B cell (primary cell): ENCODE measurements around the gene SYNDIG1L. TPM values are rescaled to one million over a fixed set of nuclear protein-coding genes. Genes with fewer than 3 reads are reported as not detected.
"Not testable (repeated sequence)": the region's sequence is repeated elsewhere in the genome, so short reads cannot be mapped to it uniquely, and the experiment has no call there.

Experiments
- ATAC-seq: fragments of 200-7000 bp; cut with Tn5 transposase; one replicate; pipeline ENCODE4 v1.10.0; 2021; ENCODE audit warnings: low read depth, mild to moderate bottlenecking, moderate number of reproducible peaks, moderate library complexity
- CTCF ChIA-PET: fragments of 350-600 bp; sonication (Branson Sonifier 250); formaldehyde crosslinking; loops from one replicate; lab custom pipeline; 2021; ENCODE audit warnings: antibody characterized with exemption, inconsistent platforms; lab: Charles Lee
- POLR2A ChIA-PET: fragments of 350-600 bp; sonication (Branson Sonifier 250); formaldehyde crosslinking; loops from one replicate; lab custom pipeline; 2021; ENCODE audit warnings: antibody characterized with exemption; lab: Charles Lee
- DNase-seq: peaks from one replicate; pipeline ENCODE4 v3.0.0; 2013
- H2AFZ ChIP-seq: 2 replicates; pipeline ENCODE4 v1.6.1; 2012; ENCODE audit warnings: mild to moderate bottlenecking, low read depth, low read length; ENCODE audit not compliant: insufficient read depth, poor library complexity, severe bottlenecking
- H3K27ac ChIP-seq, 2 donors: 1 replicate in 1 of 2; 2 replicates in 1 of 2; pipeline ENCODE4 v1.5.1; 2012 to 2013; ENCODE audit warnings: low read length in 2 of 2, mild to moderate bottlenecking in 2 of 2, moderate library complexity in 1 of 2
- H3K27me3 ChIP-seq, 4 experiments: fragments of 200-600 bp in 1 of 4; sonication (generic) in 1 of 4; replicated peaks in 1 of 4; 1 replicate in 2 of 4; 2 replicates in 2 of 4; pipeline versions ENCODE4 v1.6.1 to v1.7.0; 2013 to 2016; ENCODE audit warnings: low read length in 3 of 4, mild to moderate bottlenecking in 2 of 4, mixed read lengths in 1 of 4, moderate library complexity in 1 of 4; ENCODE audit not compliant: insufficient read depth in 4 of 4, control insufficient read depth in 3 of 4; ENCODE audit errors: control extremely low read depth in 1 of 4
- H3K36me3 ChIP-seq, 2 experiments: replicated peaks in 1 of 2; 1 replicate in 1 of 2; 2 replicates in 1 of 2; pipeline versions ENCODE4 v1.6.1 to v1.7.1; 2013; ENCODE audit warnings: low read length in 1 of 2; ENCODE audit not compliant: insufficient read depth in 2 of 2, control insufficient read depth in 1 of 2; ENCODE audit errors: control extremely low read depth in 1 of 2, extremely low read depth in 1 of 2
- H3K4me1 ChIP-seq, 2 donors: fragments of 200-600 bp in 1 of 2; sonication (generic) in 1 of 2; 1 replicate in 1 of 2; 2 replicates in 1 of 2; pipeline versions ENCODE4 v1.5.1 to v1.6.1; 2013 to 2017; ENCODE audit warnings: low read length in 2 of 2; ENCODE audit not compliant: control insufficient read depth in 2 of 2, insufficient read depth in 2 of 2
- H3K4me2 ChIP-seq: replicated peaks from 2 replicates; pipeline ENCODE3; 2012; ENCODE audit warnings: mild to moderate bottlenecking, low read depth, low read length; ENCODE audit not compliant: poor library complexity, severe bottlenecking
- H3K4me3 ChIP-seq, 5 experiments: fragments of 200-600 bp in 1 of 5; sonication (generic) in 1 of 5; 1 replicate in 3 of 5; 2 replicates in 2 of 5; pipeline versions ENCODE4 v1.5.1 to v1.7.0; 2011 to 2016; ENCODE audit warnings: low read length in 4 of 5, mild to moderate bottlenecking in 4 of 5, low read depth in 2 of 5, control low read depth in 1 of 5, moderate library complexity in 1 of 5; ENCODE audit not compliant: insufficient read depth in 1 of 5; ENCODE audit errors: control extremely low read depth in 1 of 5, extremely low read depth in 1 of 5
- H3K79me2 ChIP-seq: fragments of 200-600 bp; sonication (generic); one replicate; pipeline ENCODE4 v1.6.0; 2016; ENCODE audit warnings: low read length; ENCODE audit not compliant: control insufficient read depth, insufficient read depth
- H3K9ac ChIP-seq: fragments of 200-600 bp; sonication (generic); 2 replicates; pipeline ENCODE4 v1.6.1; 2017; ENCODE audit warnings: mild to moderate bottlenecking, low read length, moderate library complexity
- H3K9me3 ChIP-seq, 3 donors: one replicate each; pipeline versions ENCODE4 v1.6.1 to v1.7.1; 2013; ENCODE audit warnings: low read length in 2 of 3; ENCODE audit not compliant: control insufficient read depth in 2 of 3, insufficient read depth in 1 of 3; ENCODE audit errors: control extremely low read depth in 1 of 3
- H4K20me1 ChIP-seq: 2 replicates; pipeline ENCODE4 v1.6.0; 2012; ENCODE audit warnings: mild to moderate bottlenecking, low read length; ENCODE audit not compliant: insufficient read depth, control insufficient read depth, poor library complexity, severe bottlenecking
- H3K27ac Mint-ChIP-seq: one replicate; pipeline ENCODE4 v1.8.0; 2021; ENCODE audit warnings: mixed read lengths
- H3K27me3 Mint-ChIP-seq: one replicate; pipeline ENCODE4 v1.8.0; 2021; ENCODE audit warnings: mixed read lengths
- H3K4me1 Mint-ChIP-seq: one replicate; pipeline ENCODE4 v1.8.0; 2021; ENCODE audit warnings: mixed read lengths
- H3K4me3 Mint-ChIP-seq: one replicate; pipeline ENCODE4 v1.8.0; 2021; ENCODE audit warnings: mixed read lengths
- H3K9me3 Mint-ChIP-seq: one replicate; pipeline ENCODE4 v1.8.0; 2022; ENCODE audit warnings: mixed read lengths; ENCODE audit not compliant: insufficient read depth
- CTCF ChIP-seq: fragments of 200-600 bp; IDR thresholded peaks from one replicate; pipeline ENCODE4 v1.8.0; 2022; ENCODE audit warnings: antibody characterized with exemption, mild to moderate bottlenecking
- EZH2 ChIP-seq: IDR thresholded peaks from 2 replicates; pipeline ENCODE4 v1.6.1; 2012; ENCODE audit warnings: borderline replicate concordance, low read depth, mild to moderate bottlenecking, moderate library complexity, low read length; ENCODE audit not compliant: insufficient read depth, poor library complexity, severe bottlenecking
- WGBS: methylation state at CpG from one replicate; pipeline ENCODE4 v1.1.5; 2013; ENCODE audit warnings: missing lambda C conversion rate; ENCODE audit not compliant: insufficient coverage; 5-methylcytosine and 5-hydroxymethylcytosine counted together
- intact Hi-C: fragments of 100-400 bp; cut with micrococcal nuclease; formaldehyde crosslinking; loops from one replicate; pipeline ENCODE4 v1.10.0; 2022
- polyA plus RNA-seq: library from polyadenylated mRNA; depleted of rRNA; stranded (reverse); fragments of >200 nt; gene quantifications from 2 replicates; pipeline ENCODE4 v1.2.3, GENCODE V29; 2012
- total RNA-seq, 2 donors: library from RNA; stranded (reverse); fragments of 120-200 nt in 1 of 2; gene quantifications; 1 replicate in 1 of 2; 2 replicates in 1 of 2; pipeline versions ENCODE4 v1.2.3 to v1.2.4, GENCODE V29; 2013 to 2022

Gene SYNDIG1L
- total and polyA plus RNA-seq, 2 donors (not counting 1 experiment from before 2014, with no cell fraction given) = 0.16 TPM; not detected in 1

GRCh38 chr14:74391479-74391878, 34.5 kb downstream of the SYNDIG1L start:
- H3K36me3 ChIP-seq = no peaks in the 10 kb centered on the region
- Mint-ChIP-seq H3K27me3 (peaks cover 8% of the 10 kb centered on the region), H3K9me3 (no peaks in the 10 kb centered on the region), H3K4me3 (no peak overlapping the region), H3K27ac (no peak overlapping the region), H3K4me1 (no peaks in the 10 kb centered on the region)
- TF ChIP-seq CTCF (no peak), EZH2 (no peak)
- no peaks in the 10 kb centered on the region for H3K9me3 ChIP-seq
- no CpG with 5 or more reads among the region's 3 CpGs for WGBS
- no peak overlapping the region for H3K27ac ChIP-seq
- ChIA-PET POLR2A (no interaction called here), CTCF (interaction anchor here (0.7 kb wide), 1 partner anchor 31 kb away, joined by 3 read pairs; no protein-coding TSS in a partner anchor)
- no peaks in the 10 kb centered on the region for H3K79me2 ChIP-seq
- intact Hi-C loops = no loop called here
- ATAC-seq (no peak), DNase-seq (no peak)
- no peak overlapping the region for H2AFZ ChIP-seq
- H3K4me2 ChIP-seq = no peak overlapping the region
- no peak overlapping the region for H3K9ac ChIP-seq
- H4K20me1 ChIP-seq = no peaks in the 10 kb centered on the region
- no peaks in the 10 kb centered on the region for H3K27me3 ChIP-seq
- no peak overlapping the region for H3K4me3 ChIP-seq
- H3K4me1 ChIP-seq = no peaks in the 10 kb centered on the region

- ATAC-seq, H3K4me3 Mint-ChIP-seq, POLR2A ChIA-PET, H3K27me3 ChIP-seq, H3K4me1 Mint-ChIP-seq, H2AFZ ChIP-seq, H3K9ac ChIP-seq, H3K79me2 ChIP-seq, H3K36me3 ChIP-seq, H3K9me3 Mint-ChIP-seq, H3K4me3 ChIP-seq, DNase-seq, intact Hi-C loops, H3K27ac Mint-ChIP-seq, H3K9me3 ChIP-seq, H3K27ac ChIP-seq, H3K4me2 ChIP-seq, H3K4me1 ChIP-seq, H4K20me1 ChIP-seq, H3K27me3 Mint-ChIP-seq: not testable (repeated sequence)
- CTCF ChIA-PET = interaction anchor here (0.7 to 1.0 kb wide), 2 partner anchors 11 to 21 kb away, joined by 3 to 4 read pairs; no protein-coding TSS in a partner anchor
- no CpG with 5 or more reads among the region's 3 CpGs for WGBS
These were observed 35.5 kb downstream of the SYNDIG1L start for GRCh38 chr14:74390505-74390904.
